HG03139 (cell line): Measurements from ENCODE around the gene TNF.
"Not testable (repeated sequence)": the region's sequence is repeated elsewhere in the genome, so short reads cannot be mapped to it uniquely, and the experiment has no call there.

ENCODE experiments used
- ATAC-seq: cut with Tn5 transposase; IDR thresholded peaks from one replicate; pipeline ENCODE4 v1.9.1; 2021; ENCODE audit not compliant: unreplicated experiment

The TNF gene

GRCh38 chr6:31543639-31544038, 31.7 kb upstream of the TNF start:
- ATAC-seq = no peak

DNA sequence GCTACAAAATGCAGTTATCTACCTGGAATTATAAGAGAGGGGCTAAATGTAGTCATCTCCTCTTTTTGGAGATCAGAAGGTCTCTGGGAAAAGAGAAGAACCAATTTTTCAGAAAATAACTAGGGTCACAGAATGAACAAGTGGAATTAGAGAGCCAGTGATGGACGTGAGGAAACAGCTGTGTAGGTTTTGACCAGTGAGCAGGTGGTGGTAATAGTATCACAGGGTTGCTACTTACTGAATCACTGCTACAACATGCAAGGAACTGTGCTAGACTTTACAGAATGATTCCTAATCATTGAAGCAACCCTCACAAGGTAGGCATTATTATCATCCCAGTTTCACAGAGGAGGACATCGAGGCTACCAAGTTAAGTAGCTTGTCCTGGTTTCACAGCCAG, 30.7 kb upstream of the TNF start:
- ATAC-seq = no peak

GRCh38 chr6:31545291-31545690, 30.1 kb upstream of the TNF start:
- ATAC-seq = no peak

DNA sequence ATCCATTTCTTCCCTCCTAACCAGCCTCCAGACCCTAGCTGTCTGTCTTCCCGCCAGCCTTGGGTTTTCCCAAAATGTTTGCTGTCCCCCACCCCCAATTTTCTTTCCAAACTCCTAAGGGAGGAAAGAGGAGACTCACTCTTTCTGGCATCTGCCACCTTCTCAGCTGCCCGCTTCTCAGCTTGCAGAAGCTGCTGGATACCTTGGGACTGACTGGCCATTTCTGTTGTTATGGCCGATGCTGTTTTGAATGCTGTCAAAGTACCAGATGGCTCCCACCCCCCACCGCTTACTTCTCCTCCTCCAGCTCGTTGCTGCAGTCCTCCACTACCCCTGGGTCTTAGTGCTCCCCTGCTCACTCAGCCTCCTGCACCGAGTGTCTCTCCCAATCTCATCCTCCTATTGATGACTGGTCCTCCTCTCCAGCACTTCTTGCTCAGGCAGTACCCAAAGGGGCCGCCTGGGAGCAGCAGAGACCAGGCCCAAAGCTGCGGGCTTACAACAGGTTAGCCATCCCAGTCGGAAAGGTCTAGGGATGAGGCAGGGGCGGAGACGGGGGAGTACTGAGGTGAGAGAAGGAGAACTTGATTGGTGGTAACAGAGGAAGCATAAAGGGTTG, 28.9 kb upstream of the TNF start, which contains the start of gene ATP6V1G2:
TSS of gene ATP6V1G2 (minus strand) at position 270 of the 619 bp plus-strand sequence. CDS start at position 221, 49 bp downstream.
- peak; percentile 37 for ATAC-seq

DNA sequence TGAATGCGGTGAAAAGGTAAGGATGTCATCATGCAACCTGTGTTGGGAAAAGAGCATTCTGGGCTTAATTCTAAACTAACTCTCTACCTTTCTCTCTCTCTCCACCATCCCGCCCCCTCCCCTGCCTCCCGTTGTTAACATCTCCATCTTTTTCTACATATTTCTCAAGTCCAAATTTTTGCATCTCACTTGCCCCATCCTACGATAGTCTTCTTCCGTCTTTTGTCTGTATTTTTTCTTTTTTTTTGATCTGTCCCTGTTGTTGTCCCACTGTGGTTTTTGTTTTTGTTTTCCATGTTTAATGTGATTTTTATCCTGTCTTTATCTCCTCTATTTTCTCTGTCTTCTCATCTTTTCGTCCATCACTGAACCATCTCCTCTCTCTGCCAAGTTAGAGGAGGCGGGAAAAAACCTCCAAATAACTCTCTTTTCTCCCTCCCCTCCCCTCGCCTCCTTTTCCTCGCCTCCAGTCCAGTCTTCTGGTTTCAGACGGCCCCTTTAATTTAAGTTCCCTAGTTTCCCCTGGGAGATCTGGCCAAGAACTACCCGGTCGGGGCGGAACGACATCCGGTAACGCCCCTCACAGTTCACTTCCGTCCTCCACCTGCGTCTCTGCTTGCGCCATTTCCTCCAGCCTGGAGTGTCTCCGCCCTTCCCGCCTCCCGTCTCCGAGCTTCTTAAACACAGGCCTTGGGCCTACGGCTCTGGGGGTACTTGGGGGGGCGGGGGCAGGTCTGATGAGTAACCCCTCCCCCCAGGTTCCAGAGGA, 28.2 kb upstream of the TNF start, which contains the start of gene NFKBIL1:
TSS of gene NFKBIL1 (plus strand) at position 651 of the 769 bp plus-strand sequence. CDS start at position 738, 87 bp downstream.
- ATAC-seq = peak; percentile 45

GRCh38 chr6:31547727-31548543, 27.4 kb upstream of the TNF start:
- no peak for ATAC-seq

GRCh38 chr6:31548544-31548873, 26.9 kb upstream of the TNF start:
- no peak for ATAC-seq

- ATAC-seq = not testable (repeated sequence)
These were observed 24.0 kb upstream of the TNF start for GRCh38 chr6:31551371-31551770.

DNA sequence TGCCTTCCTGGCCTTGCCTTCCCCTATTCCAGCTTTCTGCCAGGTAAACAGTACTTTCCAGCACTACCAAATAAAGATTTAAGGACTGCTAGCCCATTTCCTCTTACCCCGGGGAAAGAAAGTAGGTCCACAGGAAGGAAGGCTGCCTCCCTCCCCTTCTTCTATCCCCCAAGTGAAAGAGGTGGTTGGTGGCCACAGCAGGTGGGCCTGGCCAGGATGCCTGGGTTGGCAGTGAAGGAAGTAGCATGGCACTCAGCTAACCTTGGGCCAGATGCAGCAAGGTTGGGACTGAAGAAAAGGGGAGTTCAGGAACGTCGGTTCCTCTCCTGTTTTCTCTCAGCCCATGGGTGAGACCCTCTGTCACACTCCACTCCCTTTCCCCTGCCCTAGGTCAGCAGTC, 19.1 kb upstream of the TNF start:
- ATAC-seq = no peak

GRCh38 chr6:31557443-31558317, 17.7 kb upstream of the TNF start:
- ATAC-seq = no peak

DNA sequence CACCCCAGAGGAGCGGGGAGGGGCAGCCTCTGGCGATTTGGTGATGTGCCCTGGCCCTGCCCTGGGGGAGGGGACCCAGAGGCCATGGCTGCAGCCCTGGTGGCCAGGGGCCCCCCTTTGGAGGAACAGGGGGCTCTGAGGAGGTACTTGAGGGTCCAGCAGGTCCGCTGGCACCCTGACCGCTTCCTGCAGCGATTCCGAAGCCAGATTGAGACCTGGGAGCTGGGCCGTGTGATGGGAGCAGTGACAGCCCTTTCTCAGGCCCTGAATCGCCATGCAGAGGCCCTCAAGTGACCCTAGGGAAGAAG, 17.1 kb upstream of the TNF start:
- no peak for ATAC-seq

DNA sequence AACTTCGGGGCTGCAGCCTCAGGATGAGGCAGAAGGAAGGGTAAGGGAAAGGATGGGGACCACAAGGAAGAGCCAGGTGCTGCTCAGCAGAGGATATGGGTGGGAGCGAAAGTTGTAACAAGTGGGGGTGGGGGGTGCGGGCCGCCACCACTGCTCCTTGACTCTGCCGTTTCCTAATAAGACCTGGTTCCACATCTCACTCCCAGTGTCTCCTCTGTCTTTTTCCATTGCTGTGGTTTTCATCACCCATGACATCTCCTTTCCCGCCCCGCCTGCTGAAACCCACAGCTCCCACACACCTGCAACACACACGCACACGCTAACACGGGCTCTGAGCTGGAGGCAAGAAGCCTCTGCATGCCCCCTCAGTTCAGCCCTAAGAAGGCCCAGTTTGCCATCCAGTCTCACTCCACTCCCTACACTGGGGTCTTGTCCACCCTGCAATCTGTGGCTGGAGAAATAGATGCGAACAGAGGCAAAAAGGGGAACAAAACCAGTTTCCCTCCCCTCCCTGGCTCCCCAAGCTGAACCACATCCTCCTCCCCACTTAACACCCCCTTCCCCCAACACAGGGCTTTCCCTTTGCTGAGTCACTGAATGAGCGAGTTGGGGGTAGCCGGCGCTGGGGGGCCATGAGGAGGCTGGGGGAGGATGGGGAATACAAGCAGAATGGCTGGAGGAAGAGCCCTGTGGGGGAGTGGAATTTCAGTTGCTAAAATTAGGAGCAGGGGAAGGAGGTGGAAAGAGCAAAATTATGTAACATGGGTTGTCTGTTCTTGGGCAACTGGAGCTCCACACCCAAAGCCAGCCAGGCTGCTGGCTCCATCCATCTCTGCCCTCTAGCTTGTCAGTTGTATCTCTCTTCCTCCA, 16.5 kb upstream of the TNF start:
- ATAC-seq = no peak

- no peak for ATAC-seq
These were observed 15.8 kb upstream of the TNF start for GRCh38 chr6:31559606-31559957.

GRCh38 chr6:31559958-31560696, 15.2 kb upstream of the TNF start:
- ATAC-seq = peak; percentile 63

GRCh38 chr6:31560697-31561058, 14.7 kb upstream of the TNF start:
- no peak for ATAC-seq

GRCh38 chr6:31567531-31568370, 7.6 kb upstream of the TNF start:
- ATAC-seq = no peak

DNA sequence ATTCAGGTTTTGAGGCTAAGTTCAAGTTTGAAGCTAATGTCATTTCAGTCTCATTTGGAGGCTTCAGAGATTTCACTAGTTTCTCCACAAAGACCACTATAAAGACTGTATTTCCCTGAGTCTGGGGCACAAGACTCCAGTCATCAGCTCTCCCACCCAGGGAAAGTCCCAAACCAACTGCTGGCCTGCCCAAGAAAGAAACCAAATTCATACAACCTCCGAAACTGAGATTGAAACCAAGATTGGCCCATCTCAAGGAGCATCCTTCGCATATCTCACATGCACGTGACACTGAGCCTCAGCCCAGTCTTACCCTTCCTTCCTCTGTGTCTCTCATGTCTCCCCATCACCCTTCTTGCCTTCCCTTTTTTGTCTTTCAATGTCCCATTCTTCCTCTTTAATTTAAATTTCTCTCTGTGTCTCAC, 6.8 kb upstream of the TNF start:
- ATAC-seq = peak; percentile 50

- ATAC-seq = no peak
These were observed 5.4 kb upstream of the TNF start for GRCh38 chr6:31569861-31570536.
